ENCODE results near the gene ZNF736.

ZNF736 gene

DNA sequence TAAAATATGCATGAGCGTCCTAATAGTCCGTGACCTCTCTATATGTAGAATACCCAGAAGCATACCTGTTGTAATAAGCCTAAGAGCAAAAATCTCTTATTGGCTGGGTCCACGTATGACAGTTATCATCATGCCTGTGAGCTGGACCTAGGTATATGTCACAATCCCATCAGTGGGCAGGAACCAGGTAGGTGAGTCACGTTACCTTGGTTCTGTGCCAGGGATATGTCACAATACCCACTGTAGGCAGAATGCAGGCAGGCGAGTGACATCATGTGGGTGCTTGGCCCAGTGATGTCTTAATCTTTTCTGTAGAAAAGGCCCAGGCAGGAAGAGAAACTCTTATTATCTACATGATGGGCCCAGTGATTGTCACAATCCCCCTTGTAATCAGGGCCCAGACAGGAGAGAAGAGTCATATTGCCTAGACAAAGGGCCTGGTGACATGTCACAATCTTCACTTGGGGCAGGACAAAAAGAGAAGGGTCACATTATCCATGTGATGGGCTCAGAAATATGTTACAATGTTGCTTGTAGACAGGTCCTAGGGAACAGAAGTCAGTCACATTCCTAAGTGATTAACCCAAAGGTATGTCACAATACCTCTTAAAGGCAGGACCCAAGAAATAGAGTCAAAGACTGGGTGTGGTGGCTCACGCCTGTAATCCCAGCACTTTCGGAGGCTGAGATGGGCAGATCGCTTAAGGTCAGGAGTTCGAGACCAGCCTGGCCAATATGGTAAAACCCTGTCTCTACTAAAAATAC is 12.9 kb upstream of the ZNF736 start:
- Histone ChIP-seq H2AFZ (ENCODE audit: low read depth) (no peak overlapping the region), H3K9ac (no peak overlapping the region), H3K27ac (no peak overlapping the region), H4K20me1 (ENCODE audit: insufficient read depth) (no peaks in the 10 kb centered on the region), H3K36me3 (ENCODE audit: insufficient read depth) (no peaks in the 10 kb centered on the region), H3K4me2 (no peak overlapping the region), H3K27me3 (ENCODE audit: insufficient read depth, low read depth) (no peaks in the 10 kb centered on the region), H3K4me3 (IDR thresholded peaks at IDR 0.05; ENCODE audit: insufficient read depth, low read depth, low read length) (no peak overlapping the region), H3K79me2 (ENCODE audit: insufficient read depth, low read depth) (no peaks in the 10 kb centered on the region), H3K4me1 (ENCODE audit: low read depth, poor library complexity, severe bottlenecking) (no peaks in the 10 kb centered on the region)
- TF ChIP-seq, protein P1, sequence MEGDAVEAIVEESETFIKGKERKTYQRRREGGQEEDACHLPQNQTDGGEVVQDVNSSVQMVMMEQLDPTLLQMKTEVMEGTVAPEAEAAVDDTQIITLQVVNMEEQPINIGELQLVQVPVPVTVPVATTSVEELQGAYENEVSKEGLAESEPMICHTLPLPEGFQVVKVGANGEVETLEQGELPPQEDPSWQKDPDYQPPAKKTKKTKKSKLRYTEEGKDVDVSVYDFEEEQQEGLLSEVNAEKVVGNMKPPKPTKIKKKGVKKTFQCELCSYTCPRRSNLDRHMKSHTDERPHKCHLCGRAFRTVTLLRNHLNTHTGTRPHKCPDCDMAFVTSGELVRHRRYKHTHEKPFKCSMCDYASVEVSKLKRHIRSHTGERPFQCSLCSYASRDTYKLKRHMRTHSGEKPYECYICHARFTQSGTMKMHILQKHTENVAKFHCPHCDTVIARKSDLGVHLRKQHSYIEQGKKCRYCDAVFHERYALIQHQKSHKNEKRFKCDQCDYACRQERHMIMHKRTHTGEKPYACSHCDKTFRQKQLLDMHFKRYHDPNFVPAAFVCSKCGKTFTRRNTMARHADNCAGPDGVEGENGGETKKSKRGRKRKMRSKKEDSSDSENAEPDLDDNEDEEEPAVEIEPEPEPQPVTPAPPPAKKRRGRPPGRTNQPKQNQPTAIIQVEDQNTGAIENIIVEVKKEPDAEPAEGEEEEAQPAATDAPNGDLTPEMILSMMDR (conservative IDR thresholded peaks at IDR 0.05; ENCODE audit: low read depth, low read length): no peak

DNA sequence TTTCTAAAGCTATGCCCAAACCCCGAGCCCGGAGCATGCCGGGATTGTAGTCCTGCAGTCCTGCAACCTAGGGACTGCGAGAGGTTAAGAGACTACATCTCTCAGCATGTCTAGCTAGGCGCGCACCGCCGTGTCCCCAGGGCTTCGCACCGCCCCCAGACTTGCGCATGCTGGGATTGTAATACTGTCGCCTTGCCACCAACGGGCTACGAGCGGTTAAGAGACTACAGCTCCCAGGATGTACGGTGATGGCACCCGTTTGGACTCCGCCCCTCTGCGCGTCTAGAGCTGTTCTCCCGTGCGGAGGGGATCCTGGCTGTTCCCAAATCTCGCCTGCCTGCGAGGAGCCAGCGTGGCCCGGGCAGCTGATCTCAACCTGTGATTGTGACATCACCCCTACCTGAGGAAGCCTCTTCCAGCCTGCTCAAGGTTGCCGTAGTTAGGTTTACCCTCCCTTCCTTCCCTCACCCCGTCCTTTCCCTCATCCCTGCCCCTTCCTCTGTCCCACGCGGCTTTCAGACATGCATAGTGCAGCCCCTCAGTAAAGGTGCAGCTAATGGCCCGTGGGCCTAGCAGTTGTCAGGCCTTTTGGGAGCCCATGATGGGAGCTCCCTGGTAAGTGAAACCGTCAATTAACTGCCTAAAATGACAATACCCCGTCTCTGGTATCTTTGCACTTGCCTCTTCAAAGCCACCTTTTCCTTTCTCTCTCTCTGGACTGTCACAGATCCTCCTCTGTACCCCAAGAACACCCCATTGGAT is 6.3 kb upstream of the ZNF736 start:
- no peak overlapping the region for H3K4me2 ChIP-seq
- no peak overlapping the region for H3K4me3 ChIP-seq (IDR thresholded peaks at IDR 0.05; ENCODE audit: insufficient read depth, low read depth, low read length)
- H3K36me3 ChIP-seq (ENCODE audit: insufficient read depth): no peaks in the 10 kb centered on the region
- H3K27me3 ChIP-seq (ENCODE audit: insufficient read depth, low read depth): no peaks in the 10 kb centered on the region
- no peak overlapping the region for H3K9ac ChIP-seq
- no peaks in the 10 kb centered on the region for H3K79me2 ChIP-seq (ENCODE audit: insufficient read depth, low read depth)
- H3K27ac ChIP-seq: no peak overlapping the region
- no peaks in the 10 kb centered on the region for H4K20me1 ChIP-seq (ENCODE audit: insufficient read depth)
- TF ChIP-seq, protein P1 (conservative IDR thresholded peaks at IDR 0.05; ENCODE audit: low read depth, low read length): no peak
- H2AFZ ChIP-seq (ENCODE audit: low read depth): no peak overlapping the region
- H3K4me1 ChIP-seq (ENCODE audit: low read depth, poor library complexity, severe bottlenecking): no peaks in the 10 kb centered on the region

DNA sequence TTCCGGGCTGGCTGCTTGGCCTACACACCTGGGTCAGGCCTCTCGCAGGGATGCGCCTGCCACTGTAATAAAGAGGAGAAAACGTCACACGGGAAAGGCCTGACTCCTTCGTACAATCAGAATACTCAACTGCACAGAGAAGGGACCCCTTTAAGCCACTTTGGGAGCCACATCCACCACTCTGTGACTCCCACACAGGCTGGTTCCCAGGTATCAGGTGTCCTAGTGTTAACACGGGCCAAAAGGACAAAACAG is 5.8 kb upstream of the ZNF736 start:
- H3K27me3 ChIP-seq (ENCODE audit: insufficient read depth, low read depth): no peaks in the 10 kb centered on the region
- H2AFZ ChIP-seq (ENCODE audit: low read depth): no peak overlapping the region
- no peak overlapping the region for H3K4me3 ChIP-seq (IDR thresholded peaks at IDR 0.05; ENCODE audit: insufficient read depth, low read depth, low read length)
- no peak overlapping the region for H3K27ac ChIP-seq
- no peaks in the 10 kb centered on the region for H3K36me3 ChIP-seq (ENCODE audit: insufficient read depth)
- H3K4me1 ChIP-seq (ENCODE audit: low read depth, poor library complexity, severe bottlenecking): no peaks in the 10 kb centered on the region
- H3K4me2 ChIP-seq: no peak overlapping the region
- H3K79me2 ChIP-seq (ENCODE audit: insufficient read depth, low read depth): no peaks in the 10 kb centered on the region
- H4K20me1 ChIP-seq (ENCODE audit: insufficient read depth): no peaks in the 10 kb centered on the region
- no peak overlapping the region for H3K9ac ChIP-seq
- TF ChIP-seq, protein P1 (conservative IDR thresholded peaks at IDR 0.05; ENCODE audit: low read depth, low read length): no peak

DNA sequence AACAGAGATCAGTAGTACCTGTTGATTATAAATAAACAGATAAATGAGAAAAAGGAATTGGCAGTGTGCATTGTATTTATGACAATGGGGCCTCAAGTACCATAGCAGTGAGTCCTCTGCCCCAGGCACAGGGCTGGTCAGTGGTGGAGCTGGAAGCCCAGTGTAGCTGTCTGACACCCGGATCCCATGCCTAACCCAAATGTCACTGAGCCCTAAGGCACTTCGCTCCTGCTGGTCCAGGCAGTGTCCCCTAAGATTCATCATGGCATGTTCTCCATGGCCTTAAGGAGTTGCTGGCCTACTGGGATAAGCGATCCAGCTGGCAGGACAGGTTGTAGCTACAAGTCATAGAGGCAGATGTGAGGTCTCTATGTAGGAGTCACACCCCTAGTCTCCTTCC is 3.3 kb upstream of the ZNF736 start:
- no peaks in the 10 kb centered on the region for H3K36me3 ChIP-seq (ENCODE audit: insufficient read depth)
- no peak overlapping the region for H3K27ac ChIP-seq
- no peaks in the 10 kb centered on the region for H3K27me3 ChIP-seq (ENCODE audit: insufficient read depth, low read depth)
- H3K79me2 ChIP-seq (ENCODE audit: insufficient read depth, low read depth): no peaks in the 10 kb centered on the region
- no peak overlapping the region for H3K9ac ChIP-seq
- no peak overlapping the region for H3K4me3 ChIP-seq (IDR thresholded peaks at IDR 0.05; ENCODE audit: insufficient read depth, low read depth, low read length)
- no peaks in the 10 kb centered on the region for H3K4me1 ChIP-seq (ENCODE audit: low read depth, poor library complexity, severe bottlenecking)
- no peak overlapping the region for H2AFZ ChIP-seq (ENCODE audit: low read depth)
- TF ChIP-seq, protein P1 (conservative IDR thresholded peaks at IDR 0.05; ENCODE audit: low read depth, low read length): no peak
- no peaks in the 10 kb centered on the region for H4K20me1 ChIP-seq (ENCODE audit: insufficient read depth)
- no peak overlapping the region for H3K4me2 ChIP-seq
